T-cell (primary cell): ENCODE data around the gene ZNF280D. TPM values are rescaled to one million over a fixed set of nuclear protein-coding genes. Genes with fewer than 3 reads are reported as not detected.

Experiments
- ATAC-seq, 4 experiments: fragments of 200-7000 bp in 3 of 4; fragments of 150-1000 bp in 1 of 4; cut with Tn5 transposase; replicated peaks in 1 of 4; 1 replicate in 3 of 4; 2 replicates in 1 of 4; pipeline ENCODE4 v1.10.0; 2021; ENCODE audit warnings: moderate library complexity in 3 of 4, mild to moderate bottlenecking in 2 of 4, moderate number of reproducible peaks in 1 of 4
- CTCF ChIA-PET, 2 donors: fragments of 300-600 bp; sonication (Branson Sonifier 250); formaldehyde crosslinking; loops; one replicate each; lab custom pipeline; 2022; ENCODE audit warnings: antibody characterized with exemption in 2 of 2; lab: Charles Lee
- POLR2A ChIA-PET, 2 donors: fragments of 300-600 bp; sonication (Branson Sonifier 250); formaldehyde crosslinking; loops; one replicate each; lab custom pipeline; 2022; ENCODE audit warnings: antibody characterized with exemption in 2 of 2; lab: Charles Lee
- DNase-seq, 35 experiments: peaks; one replicate each; pipeline versions ENCODE4 v3.0.0 to v3.0.0-alpha.2; 2013 to 2023
- H3K27ac ChIP-seq: one replicate; pipeline ENCODE4 v1.5.1; 2013; ENCODE audit warnings: low read length
- H3K27me3 ChIP-seq, 2 experiments: replicated peaks in 1 of 2; 1 replicate in 1 of 2; 2 replicates in 1 of 2; pipeline versions ENCODE4 v1.6.1 to v1.7.0; 2013; ENCODE audit warnings: low read length in 1 of 2, mixed read lengths in 1 of 2; ENCODE audit not compliant: control insufficient read depth in 2 of 2, insufficient read depth in 2 of 2; ENCODE audit errors: extremely low read depth in 1 of 2
- H3K36me3 ChIP-seq, 2 donors: 1 replicate in 1 of 2; 2 replicates in 1 of 2; pipeline versions ENCODE4 v1.6.1 to v1.7.0; 2013; ENCODE audit warnings: low read length in 1 of 2; ENCODE audit not compliant: control insufficient read depth in 2 of 2, insufficient read depth in 1 of 2; ENCODE audit errors: extremely low read depth in 1 of 2
- H3K4me1 ChIP-seq, 2 experiments: 1 replicate in 1 of 2; 2 replicates in 1 of 2; pipeline versions ENCODE4 v1.6.1 to v1.7.0; 2013; ENCODE audit warnings: low read length in 2 of 2, mixed read lengths in 1 of 2; ENCODE audit not compliant: insufficient read depth in 2 of 2, control insufficient read depth in 1 of 2; ENCODE audit errors: extremely low read depth in 1 of 2
- H3K4me3 ChIP-seq, 2 donors: 1 replicate in 1 of 2; 2 replicates in 1 of 2; pipeline versions ENCODE4 v1.5.1 to v1.7.0; 2013; ENCODE audit warnings: mild to moderate bottlenecking in 2 of 2, low read length in 1 of 2, moderate library complexity in 1 of 2; ENCODE audit not compliant: control insufficient read depth in 1 of 2; ENCODE audit errors: extremely low read depth in 1 of 2
- H3K9me3 ChIP-seq: 2 replicates; pipeline ENCODE4 v1.7.0; 2013
- H3K27ac Mint-ChIP-seq, 2 donors: one replicate each; pipeline ENCODE4 v1.8.0; 2020 to 2021; ENCODE audit warnings: mild to moderate bottlenecking in 2 of 2, mixed read lengths in 2 of 2
- H3K27me3 Mint-ChIP-seq, 2 donors: one replicate each; pipeline ENCODE4 v1.8.0; 2021 to 2022; ENCODE audit warnings: mixed read lengths in 2 of 2
- H3K36me3 Mint-ChIP-seq: one replicate; pipeline ENCODE4 v1.8.0; 2021; ENCODE audit warnings: mixed read lengths
- H3K4me1 Mint-ChIP-seq, 3 donors: one replicate each; pipeline ENCODE4 v1.8.0; 2020 to 2022; ENCODE audit warnings: mixed read lengths in 3 of 3, mild to moderate bottlenecking in 1 of 3
- H3K4me3 Mint-ChIP-seq, 3 donors: one replicate each; pipeline ENCODE4 v1.8.0; 2020 to 2022; ENCODE audit warnings: mild to moderate bottlenecking in 3 of 3, mixed read lengths in 3 of 3, moderate library complexity in 3 of 3
- H3K9me3 Mint-ChIP-seq, 3 donors: one replicate each; pipeline ENCODE4 v1.8.0; 2020 to 2022; ENCODE audit warnings: mixed read lengths in 3 of 3
- WGBS: methylation state at CpG from one replicate; pipeline ENCODE4 v1.1.5; 2013; ENCODE audit warnings: missing lambda C conversion rate; ENCODE audit not compliant: insufficient coverage; 5-methylcytosine and 5-hydroxymethylcytosine counted together
- total RNA-seq, 35 experiments: library from RNA in 6 of 35; stranded (reverse) in 6 of 35; fragments of 120-200 nt in 1 of 35; gene quantifications; one replicate each; pipeline versions ENCODE4 v1.2.1 to v1.2.4 and lab custom pipeline; 2013 to 2026

ZNF280D gene
- total RNA-seq, 5 donors from 2014 or later (not counting 1 experiment from before 2014, with no cell fraction given) = 29.1 to 39.5 (median 32.4) TPM

- H3K27ac Mint-ChIP-seq = no peak overlapping the region
Measured at GRCh38 chr15:56672721-56673120, 60.6 kb downstream of the ZNF280D start.

GRCh38 chr15:56667517-56667916 lies 65.8 kb downstream of the ZNF280D start:
- Mint-ChIP-seq H3K9me3 (no peaks in the 10 kb centered on the region), H3K36me3 (peaks cover 53% of the 10 kb centered on the region), H3K27ac (no peak overlapping the region), H3K27me3 (no peaks in the 10 kb centered on the region), H3K4me1 (no peaks in the 10 kb centered on the region), H3K4me3 (no peak overlapping the region)
- H3K4me1 ChIP-seq = no peaks in the 10 kb centered on the region
- CTCF ChIA-PET = no interaction called here
- ATAC-seq (no peak), DNase-seq (no peak)
- peaks cover 0 to 17% of the 10 kb centered on the region in 2 donors for H3K36me3 ChIP-seq
- H3K27me3 ChIP-seq = no peaks in the 10 kb centered on the region
- H3K4me3 ChIP-seq = no peak overlapping the region
- POLR2A ChIA-PET = no interaction called here
- H3K9me3 ChIP-seq = no peaks in the 10 kb centered on the region
- no peak overlapping the region for H3K27ac ChIP-seq
- WGBS = no CpG with 5 or more reads among the region's 1 CpG

More at GRCh38 chr15:56672721-56673120, 60.6 kb downstream of the ZNF280D start:
- no peaks in the 10 kb centered on the region for H3K9me3 Mint-ChIP-seq
- Histone ChIP-seq H3K36me3 (peaks cover 0 to 3% of the 10 kb centered on the region in 2 donors), H3K27me3 (no peaks in the 10 kb centered on the region), H3K27ac (no peak overlapping the region), H3K9me3 (no peaks in the 10 kb centered on the region), H3K4me3 (no peak overlapping the region), H3K4me1 (no peaks in the 10 kb centered on the region)
- no peak for ATAC-seq
- peaks cover 64% of the 10 kb centered on the region for H3K36me3 Mint-ChIP-seq
- H3K27me3 Mint-ChIP-seq = no peaks in the 10 kb centered on the region
- POLR2A ChIA-PET = interaction anchor here in 1 of 2 donors (0.5 kb wide), 1 partner anchor 35 kb away, joined by 3 read pairs; no protein-coding TSS in a partner anchor
- no peak overlapping the region for H3K4me3 Mint-ChIP-seq
- no peak for DNase-seq
- CTCF ChIA-PET = interaction anchor here in 1 of 2 donors (0.6 kb wide), 1 partner anchor 11 kb away, joined by 3 read pairs; no protein-coding TSS in a partner anchor
- H3K4me1 Mint-ChIP-seq = no peaks in the 10 kb centered on the region

GRCh38 chr15:56660943-56661342 lies 72.4 kb downstream of the ZNF280D start:
- H3K27ac Mint-ChIP-seq = no peak overlapping the region
- no peak for ATAC-seq
- no peaks in the 10 kb centered on the region for H3K27me3 ChIP-seq
- H3K36me3 ChIP-seq = peaks cover 0 to 14% of the 10 kb centered on the region in 2 donors
- DNase-seq = no peak
- no peak overlapping the region for H3K27ac ChIP-seq
- ChIA-PET POLR2A (interaction anchor here in 1 of 2 donors (0.5 to 0.6 kb wide), 2 partner anchors 59 to 77 kb away, joined by 3 to 4 read pairs; no protein-coding TSS in a partner anchor), CTCF (interaction anchor here in 1 of 2 donors (0.9 kb wide), 1 partner anchor 12 kb away, joined by 3 read pairs; no protein-coding TSS in a partner anchor)
- H3K27me3 Mint-ChIP-seq = no peaks in the 10 kb centered on the region
- no peaks in the 10 kb centered on the region for H3K4me1 Mint-ChIP-seq
- peaks cover 60% of the 10 kb centered on the region for H3K36me3 Mint-ChIP-seq
- no peaks in the 10 kb centered on the region for H3K9me3 ChIP-seq
- no peaks in the 10 kb centered on the region for H3K9me3 Mint-ChIP-seq
- no peak overlapping the region for H3K4me3 ChIP-seq
- H3K4me1 ChIP-seq = no peaks in the 10 kb centered on the region
- H3K4me3 Mint-ChIP-seq = no peak overlapping the region

GRCh38 chr15:56659197-56659596 lies 74.1 kb downstream of the ZNF280D start:
- Mint-ChIP-seq H3K36me3 (peaks cover 55% of the 10 kb centered on the region), H3K4me1 (no peaks in the 10 kb centered on the region), H3K27ac (no peak overlapping the region), H3K9me3 (no peaks in the 10 kb centered on the region), H3K27me3 (no peaks in the 10 kb centered on the region), H3K4me3 (no peak overlapping the region)
- no peak for ATAC-seq
- WGBS = no CpG with 5 or more reads among the region's 2 CpGs
- Histone ChIP-seq H3K36me3 (peaks cover 0 to 10% of the 10 kb centered on the region in 2 donors), H3K9me3 (no peaks in the 10 kb centered on the region), H3K27me3 (no peaks in the 10 kb centered on the region), H3K4me3 (no peak overlapping the region), H3K27ac (no peak overlapping the region), H3K4me1 (no peaks in the 10 kb centered on the region)
- ChIA-PET CTCF (interaction anchor here in 1 of 2 donors (0.6 kb wide), 1 partner anchor 477 kb away, joined by 5 read pairs; no protein-coding TSS in a partner anchor), POLR2A (interaction anchor here in 1 of 2 donors (0.6 kb wide), 1 partner anchor 49 kb away, joined by 8 read pairs; no protein-coding TSS in a partner anchor)
- no peak for DNase-seq

GRCh38 chr15:56654624-56655023 lies 78.7 kb downstream of the ZNF280D start:
- POLR2A ChIA-PET = no interaction called here
- no peaks in the 10 kb centered on the region for H3K9me3 Mint-ChIP-seq
- H3K27me3 ChIP-seq = no peaks in the 10 kb centered on the region
- H3K36me3 Mint-ChIP-seq = peaks cover 53% of the 10 kb centered on the region
- no peaks in the 10 kb centered on the region for H3K27me3 Mint-ChIP-seq
- H3K27ac Mint-ChIP-seq = no peak overlapping the region
- CTCF ChIA-PET = no interaction called here
- H3K4me3 ChIP-seq = no peak overlapping the region
- no peak overlapping the region for H3K4me3 Mint-ChIP-seq
- ATAC-seq (no peak), DNase-seq (no peak)
- H3K9me3 ChIP-seq = no peaks in the 10 kb centered on the region
- WGBS = no CpG with 5 or more reads among the region's 3 CpGs
- H3K4me1 Mint-ChIP-seq = no peaks in the 10 kb centered on the region
- no peak overlapping the region for H3K27ac ChIP-seq
- H3K36me3 ChIP-seq = peaks cover 2 to 19% of the 10 kb centered on the region in 2 donors
- no peaks in the 10 kb centered on the region for H3K4me1 ChIP-seq

GRCh38 chr15:56654216-56654615 lies 79.1 kb downstream of the ZNF280D start:
- Mint-ChIP-seq H3K4me3 (no peak overlapping the region), H3K4me1 (no peaks in the 10 kb centered on the region), H3K27me3 (no peaks in the 10 kb centered on the region), H3K9me3 (no peaks in the 10 kb centered on the region), H3K36me3 (peaks cover 53% of the 10 kb centered on the region), H3K27ac (no peak overlapping the region)
- Histone ChIP-seq H3K9me3 (no peaks in the 10 kb centered on the region), H3K27ac (no peak overlapping the region), H3K4me1 (no peaks in the 10 kb centered on the region), H3K36me3 (peaks cover 2 to 19% of the 10 kb centered on the region in 2 donors), H3K4me3 (no peak overlapping the region), H3K27me3 (no peaks in the 10 kb centered on the region)
- DNase-seq = no peak
- no CpG with 5 or more reads among the region's 1 CpG for WGBS
- ChIA-PET POLR2A (no interaction called here), CTCF (no interaction called here)
- no peak for ATAC-seq
